HEK293 (cell line): ENCODE results near the gene IFNGR1.

ENCODE experiments used
- PBX3 ChIP-seq: sonication (generic); formaldehyde crosslinking; IDR thresholded peaks from 2 replicates; pipeline ENCODE4 v1.8.1; 2022; ENCODE audit warnings: mild to moderate bottlenecking, moderate library complexity, missing genetic modification reagents
- PRDM6 ChIP-seq: fragments of 450-650 bp; formaldehyde crosslinking; IDR thresholded peaks from 2 replicates; pipeline ENCODE4 v1.5.1; 2017; ENCODE audit warnings: missing biosample characterization, missing genetic modification characterization
- SP2 ChIP-seq: fragments of 450-650 bp; formaldehyde crosslinking; IDR thresholded peaks from 2 replicates; pipeline ENCODE4 v1.5.1; 2016; ENCODE audit warnings: missing biosample characterization, missing genetic modification characterization
- YY1 ChIP-seq: fragments of 450-650 bp; formaldehyde crosslinking; IDR thresholded peaks from 2 replicates; pipeline ENCODE4 v1.5.1; 2018; ENCODE audit warnings: missing biosample characterization, missing genetic modification characterization
- ZBTB7A ChIP-seq: fragments of 450-650 bp; formaldehyde crosslinking; IDR thresholded peaks from 2 replicates; pipeline ENCODE4 v1.5.1; 2016; ENCODE audit warnings: low read depth, missing biosample characterization, missing genetic modification characterization
- ZNF133 ChIP-seq: fragments of 450-650 bp; formaldehyde crosslinking; IDR thresholded peaks from 2 replicates; pipeline ENCODE4 v1.5.1; 2016; ENCODE audit warnings: missing biosample characterization, missing genetic modification characterization
- ZNF140 ChIP-seq: fragments of 450-650 bp; formaldehyde crosslinking; IDR thresholded peaks from 2 replicates; pipeline ENCODE4 v1.5.1; 2016; ENCODE audit warnings: missing biosample characterization, missing genetic modification characterization
- ZNF274 ChIP-seq, 2 experiments: fragments of 200-500 bp in 1 of 2; fragments of 450-650 bp in 1 of 2; sonication (Bioruptor generic) in 1 of 2; formaldehyde crosslinking in 1 of 2; IDR thresholded peaks; 2 replicates each; pipeline versions ENCODE4 v1.5.1 to v1.6.1; 2014 to 2016; ENCODE audit warnings: borderline replicate concordance in 1 of 2, inconsistent platforms in 1 of 2, low read length in 1 of 2, missing biosample characterization in 1 of 2, missing genetic modification characterization in 1 of 2
- ZNF292 ChIP-seq: fragments of 450-650 bp; formaldehyde crosslinking; IDR thresholded peaks from 2 replicates; pipeline ENCODE4 v1.5.1; 2016; ENCODE audit warnings: low read depth, missing biosample characterization, missing genetic modification characterization, borderline replicate concordance
- ZNF639 ChIP-seq: fragments of 450-650 bp; formaldehyde crosslinking; IDR thresholded peaks from 2 replicates; pipeline ENCODE4 v1.5.1; 2016; ENCODE audit warnings: missing biosample characterization, missing genetic modification characterization

GRCh38 chr6:137206577-137206976 is 12.6 kb downstream of the IFNGR1 start:
- TF ChIP-seq PBX3 (no peak), PRDM6 (tag by site-specific recombination) (no peak), ZNF292 (tag by site-specific recombination) (no peak), ZNF639 (tag by site-specific recombination) (no peak), ZNF140 (tag by site-specific recombination) (no peak), ZNF274 (IDR thresholded peaks at IDR 0.05; ENCODE audit: low read length) (no peak), ZNF274 (tag by site-specific recombination; IDR thresholded peaks at IDR 0.05; ENCODE audit: borderline replicate concordance) (no peak), ZBTB7A (no peak), YY1 (tag by site-specific recombination) (no peak), SP2 (tag by site-specific recombination) (no peak), ZNF133 (tag by site-specific recombination) (no peak)
